Inflammatory macrophage treated with lipopolysaccharide for 4 hours (primary cell): ENCODE data around the gene OBSCN.

Source experiments
- DNase-seq: peaks from one replicate; pipeline ENCODE4 v3.0.0-alpha.2; 2020

The OBSCN gene

DNA sequence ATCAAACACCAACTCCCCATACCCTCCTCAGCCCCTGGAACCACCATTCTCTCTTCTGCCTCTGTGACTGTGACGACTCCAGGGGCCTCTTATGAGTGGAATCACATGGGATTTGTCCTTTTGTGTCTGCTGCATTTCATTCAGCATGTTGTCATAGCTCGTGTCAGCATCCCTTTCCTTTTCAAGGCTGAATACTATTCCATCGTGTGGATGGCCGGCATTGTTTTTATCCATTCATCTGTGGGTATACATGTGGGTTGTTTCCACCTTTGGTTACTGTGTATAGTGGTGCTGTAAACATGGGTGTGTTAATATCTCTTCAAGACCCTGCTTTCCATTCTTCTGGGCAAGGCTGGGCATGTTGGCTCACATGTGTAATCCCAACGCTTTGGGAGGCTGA lies 17.1 kb upstream of the OBSCN start:
- DNase-seq: no peak

DNA sequence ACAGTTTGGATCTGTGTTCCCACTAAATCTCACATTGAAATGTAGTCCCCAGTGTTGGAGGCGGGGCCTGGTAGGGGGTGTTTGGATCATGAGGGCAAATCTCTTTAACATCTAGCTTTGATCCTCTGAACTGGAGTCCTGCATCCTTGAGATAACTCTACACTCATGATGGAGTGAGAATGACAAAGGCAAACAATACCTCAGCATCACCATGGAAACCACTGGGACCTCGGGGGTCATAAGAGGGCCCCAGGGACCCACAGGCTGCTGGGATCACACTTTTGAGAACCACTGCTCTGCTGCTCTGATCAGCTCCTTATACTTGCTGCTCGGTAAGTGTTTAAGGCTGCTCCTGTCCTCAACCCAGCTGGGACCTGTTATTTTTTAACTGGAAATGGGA lies 13.4 kb upstream of the OBSCN start:
- no peak for DNase-seq

DNA sequence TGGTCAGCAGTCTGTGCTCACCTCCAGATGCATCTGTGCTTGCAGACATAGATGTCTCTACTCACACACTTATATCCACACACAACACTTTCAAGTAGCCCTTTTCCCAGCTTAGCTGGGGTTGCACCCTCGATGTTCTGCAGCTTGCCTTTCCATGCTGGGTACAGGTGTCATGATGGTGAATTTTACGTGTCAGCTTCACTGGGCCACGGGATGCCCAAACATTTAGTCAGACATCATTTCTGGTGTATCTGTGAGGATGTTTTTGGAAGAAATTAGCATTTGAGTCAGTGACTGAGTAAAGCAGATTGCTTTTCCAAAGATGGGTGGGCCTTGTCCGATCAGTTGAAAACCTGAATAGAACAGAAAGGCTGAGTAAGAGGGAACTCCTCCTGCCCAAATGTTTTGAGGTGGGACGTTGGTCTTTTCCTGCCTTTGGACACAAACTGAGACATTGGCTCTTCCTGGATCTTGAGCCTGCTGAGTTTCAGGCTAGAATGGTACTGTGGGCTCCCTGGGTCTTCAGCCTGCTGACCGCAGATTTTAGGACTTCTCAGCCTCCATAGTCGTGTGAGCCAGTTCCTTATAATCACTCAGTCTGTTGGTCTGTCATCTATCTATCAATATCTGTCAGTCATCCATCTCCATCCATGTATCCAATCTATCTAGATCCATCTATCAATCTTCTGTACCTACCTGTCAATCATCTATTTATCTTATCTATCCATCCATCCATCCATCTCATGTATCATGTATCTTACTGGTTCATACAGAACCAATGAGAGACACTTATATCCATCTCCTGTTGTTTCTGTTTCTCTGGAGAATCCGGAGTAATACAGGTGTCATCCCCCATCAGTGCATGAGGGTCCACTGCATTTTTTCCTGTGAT lies 12.7 kb upstream of the OBSCN start:
- DNase-seq: no peak

DNA sequence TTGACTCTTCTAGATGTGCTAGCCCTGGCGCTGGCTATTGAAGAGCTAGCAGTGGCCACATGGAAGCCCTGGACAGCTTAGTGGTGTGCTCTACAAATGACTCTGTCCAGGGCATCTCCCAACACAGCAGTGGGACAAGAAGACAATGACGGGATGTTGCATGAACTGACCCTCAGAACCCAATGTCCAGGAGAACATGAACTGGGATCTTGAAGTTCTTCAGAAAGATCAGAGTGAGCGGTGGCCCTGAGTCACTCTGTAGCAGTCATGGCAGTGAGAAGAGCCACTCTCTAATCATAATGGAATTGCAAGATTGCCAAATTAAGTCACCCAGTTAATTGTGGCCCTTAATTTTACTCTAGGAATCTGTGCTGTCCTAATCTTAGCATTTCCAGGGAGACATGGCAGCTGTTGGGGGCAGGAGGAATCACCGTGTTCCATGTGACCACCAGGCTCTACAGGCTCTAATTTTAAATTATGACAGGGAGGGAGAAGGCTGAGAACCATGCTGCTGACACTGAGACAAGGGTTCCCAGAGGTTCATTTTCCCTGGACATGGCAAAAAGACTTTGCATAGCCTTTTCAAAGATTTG lies 10.2 kb upstream of the OBSCN start:
- no peak for DNase-seq

DNA sequence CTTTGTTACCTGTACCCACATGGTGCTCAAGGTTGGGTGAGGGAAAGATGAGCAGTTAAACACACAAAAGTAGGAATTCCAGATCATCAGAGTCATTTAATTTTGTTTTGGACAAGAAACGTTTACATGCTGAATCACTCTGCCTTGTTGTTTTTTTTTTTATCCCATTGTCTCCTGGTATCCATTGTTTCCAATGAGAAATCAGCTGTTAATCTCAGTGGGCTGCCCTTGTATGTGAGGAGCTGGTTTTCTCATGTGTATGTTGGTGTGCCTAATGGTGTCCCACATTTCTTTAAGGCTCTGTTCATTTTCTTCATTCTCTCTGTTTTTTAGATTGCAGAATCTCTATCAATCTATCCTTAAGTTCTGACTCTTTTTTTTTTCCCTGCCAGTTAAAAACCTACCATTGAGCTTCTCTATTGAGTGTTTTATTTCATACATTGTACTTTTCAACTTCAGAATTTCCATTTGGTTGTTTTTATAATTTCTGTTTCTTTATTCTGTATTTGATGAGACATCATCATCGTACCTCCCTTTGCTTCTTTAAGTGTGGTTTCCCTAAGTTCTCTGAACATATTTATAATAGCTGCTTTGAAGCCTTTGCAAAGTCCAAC lies 8.8 kb upstream of the OBSCN start:
- no peak for DNase-seq

DNA sequence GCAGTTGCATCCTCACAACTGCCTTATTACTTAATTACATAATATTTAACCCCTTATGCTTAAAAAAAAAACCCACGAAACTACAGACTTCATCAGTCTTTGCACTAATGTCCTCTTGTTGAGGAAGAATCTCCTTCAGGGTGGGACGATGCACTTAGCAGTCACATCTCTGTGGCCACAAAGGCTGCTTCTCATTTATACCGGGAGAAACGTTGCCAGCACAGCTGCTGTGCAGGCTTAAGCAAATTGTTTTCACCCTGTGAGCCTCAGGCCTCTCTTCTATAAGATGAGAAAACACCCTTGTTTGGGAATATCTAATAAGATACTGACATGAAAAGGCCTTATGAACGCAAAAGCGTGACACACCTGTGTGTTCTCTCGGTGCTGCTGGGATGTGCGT lies 2.9 kb upstream of the OBSCN start:
- DNase-seq: no peak

DNA sequence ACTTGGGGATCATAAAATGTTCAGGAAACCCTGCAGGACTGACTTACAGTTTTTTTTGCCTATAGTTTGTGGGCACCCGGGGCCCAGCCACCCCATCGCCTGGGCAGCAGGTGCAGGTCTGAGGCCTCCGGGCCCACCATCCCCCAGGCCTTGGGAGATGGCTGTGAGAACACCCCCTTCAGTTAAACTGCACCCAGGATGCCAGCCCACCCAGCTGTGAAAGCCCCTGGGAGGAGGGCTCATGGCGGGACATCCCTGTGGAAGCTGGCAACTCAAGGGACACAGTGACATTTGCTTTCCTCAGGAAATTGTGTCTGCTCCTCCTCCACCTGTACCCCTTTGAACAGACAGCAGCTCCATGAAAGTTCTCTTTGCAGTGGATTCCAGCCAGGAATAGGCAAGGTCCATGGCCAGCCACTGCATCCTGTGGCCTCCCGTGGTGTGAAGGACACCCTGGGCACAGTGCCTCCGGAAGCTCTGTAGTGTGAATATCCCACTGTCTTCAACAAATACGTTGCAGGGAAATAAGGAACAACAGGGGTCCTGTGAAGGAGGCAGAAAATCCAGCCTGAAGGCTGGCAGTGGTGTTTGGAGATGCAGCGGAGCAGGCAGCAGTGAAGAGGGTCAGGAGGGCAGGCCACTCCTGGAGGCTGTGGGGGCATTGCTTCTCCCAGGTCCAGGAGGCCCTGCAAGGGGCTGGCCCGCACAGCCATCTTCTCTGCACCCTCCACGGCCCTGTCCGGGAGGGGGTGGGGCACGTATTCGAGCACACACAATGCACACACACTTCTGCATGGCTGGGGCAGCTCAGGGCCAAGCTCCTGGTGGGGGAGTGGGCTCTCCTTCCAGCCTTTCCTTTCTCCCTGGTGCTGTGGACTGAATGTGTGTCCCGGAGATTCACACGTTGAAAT lies 2.1 kb upstream of the OBSCN start:
- no peak for DNase-seq

DNA sequence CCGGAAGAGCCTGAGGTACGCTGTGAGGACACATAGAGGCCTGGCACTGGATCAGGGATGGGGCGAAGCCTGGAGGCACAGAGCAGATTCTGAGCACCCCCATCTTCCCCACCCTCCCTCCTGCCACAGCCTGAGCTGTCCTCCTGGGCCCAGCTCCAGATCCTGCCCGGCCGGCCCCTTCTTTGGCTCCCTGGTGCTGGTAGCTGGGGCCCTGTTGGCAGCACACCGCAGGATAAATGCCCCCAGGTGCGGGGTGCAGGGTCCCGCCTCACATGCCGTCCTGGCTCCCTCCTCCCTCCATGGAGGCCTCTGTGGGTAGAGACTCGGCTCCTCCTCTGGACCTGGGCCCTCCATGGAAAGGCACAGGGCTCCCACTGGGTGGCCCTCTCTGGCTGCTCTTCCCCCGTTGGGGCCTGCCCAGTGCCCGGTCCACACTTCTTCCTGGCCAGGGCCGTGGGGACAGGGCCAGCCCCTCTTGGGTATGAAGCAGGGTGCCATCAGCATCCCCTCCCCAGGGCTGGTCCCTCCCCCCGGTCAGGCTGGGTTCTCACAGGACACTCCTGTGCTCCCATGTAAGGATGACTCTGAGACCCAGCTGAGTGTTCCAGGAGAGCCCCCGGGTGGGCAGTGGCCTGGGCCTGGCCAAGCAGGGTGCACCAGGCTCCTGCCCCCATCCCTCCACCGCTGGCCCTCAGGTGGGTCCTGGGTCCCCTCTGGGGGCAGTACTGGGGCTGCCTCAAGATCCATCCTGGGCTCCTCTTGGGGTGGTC lies 1.1 kb upstream of the OBSCN start:
- no peak for DNase-seq

DNA sequence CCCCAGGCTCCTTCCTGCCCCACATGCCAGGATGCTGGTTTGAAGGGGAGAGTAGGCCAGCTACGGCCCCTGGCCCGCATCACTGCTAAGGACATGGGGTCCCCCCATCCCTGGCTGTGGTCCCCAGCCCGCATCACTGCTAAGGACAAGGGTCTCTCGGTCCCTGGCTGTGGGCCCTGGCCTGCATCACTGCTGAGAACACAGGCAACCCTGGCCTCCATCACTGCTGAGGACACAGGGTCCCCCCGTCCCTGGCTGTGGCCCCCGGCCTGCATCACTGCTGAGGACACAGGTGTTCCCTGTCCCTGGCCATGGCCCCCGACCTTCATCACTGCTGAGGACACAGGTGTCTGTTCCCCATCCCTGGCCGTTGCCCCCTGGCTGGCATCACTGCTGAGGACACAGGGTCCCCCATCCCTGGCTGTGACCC lies 448 bp upstream of the OBSCN start:
- no peak for DNase-seq

DNA sequence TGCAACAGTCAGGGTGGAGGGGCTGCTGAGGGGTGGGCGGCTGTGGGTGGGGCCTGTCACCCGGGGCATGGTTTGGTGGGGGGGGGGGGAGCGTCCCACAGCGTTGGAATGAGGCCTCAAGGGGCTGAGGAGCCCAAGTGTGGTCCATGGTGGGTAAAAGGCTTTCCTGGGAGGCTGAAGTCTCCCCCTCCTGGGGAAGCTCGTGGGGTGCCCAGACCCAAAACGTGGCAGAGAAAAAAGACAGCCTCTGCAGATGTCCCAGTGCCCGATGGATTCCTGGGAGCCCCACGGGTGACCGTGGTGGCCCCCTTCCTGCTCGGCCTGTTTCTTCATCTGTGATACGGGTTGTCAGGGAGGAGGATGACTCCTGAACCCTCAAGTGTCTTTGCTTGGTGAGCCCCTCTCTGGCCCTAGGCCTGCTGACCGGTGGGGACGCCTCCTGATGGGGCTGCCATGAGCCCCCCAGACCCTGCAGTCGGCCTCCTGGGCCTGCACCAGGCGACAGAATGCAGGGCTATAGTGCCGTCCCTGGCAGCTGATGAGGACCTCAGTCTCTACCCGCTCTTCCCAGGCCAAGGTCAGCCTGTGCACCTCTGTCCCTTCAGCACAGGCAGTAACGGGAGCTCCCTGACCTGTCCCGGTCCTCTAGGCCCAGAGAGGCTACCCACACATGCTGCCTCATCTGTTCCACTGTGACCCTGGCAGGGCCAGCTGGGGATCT lies 1.1 kb downstream of the OBSCN start:
- DNase-seq: no peak

DNA sequence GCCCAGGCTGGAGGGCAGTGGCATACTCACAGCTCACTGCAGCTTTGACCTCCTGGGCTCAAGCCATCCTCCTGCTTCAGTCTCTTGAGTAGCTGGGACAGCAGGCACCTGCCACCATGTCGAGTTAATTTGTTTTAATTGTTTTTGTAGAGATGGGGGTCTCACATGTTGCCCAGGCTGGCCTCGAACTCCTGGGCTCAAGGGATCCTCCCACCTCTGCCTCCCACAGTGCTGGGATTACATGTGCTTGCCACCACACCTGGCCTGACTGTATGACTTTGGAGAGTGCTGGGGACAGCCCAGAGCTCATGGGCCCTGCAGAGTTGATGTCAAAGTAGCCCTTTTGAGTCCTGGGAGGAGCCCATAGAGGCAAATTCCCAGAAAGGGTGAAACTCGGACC lies 1.8 kb downstream of the OBSCN start:
- DNase-seq: no peak

DNA sequence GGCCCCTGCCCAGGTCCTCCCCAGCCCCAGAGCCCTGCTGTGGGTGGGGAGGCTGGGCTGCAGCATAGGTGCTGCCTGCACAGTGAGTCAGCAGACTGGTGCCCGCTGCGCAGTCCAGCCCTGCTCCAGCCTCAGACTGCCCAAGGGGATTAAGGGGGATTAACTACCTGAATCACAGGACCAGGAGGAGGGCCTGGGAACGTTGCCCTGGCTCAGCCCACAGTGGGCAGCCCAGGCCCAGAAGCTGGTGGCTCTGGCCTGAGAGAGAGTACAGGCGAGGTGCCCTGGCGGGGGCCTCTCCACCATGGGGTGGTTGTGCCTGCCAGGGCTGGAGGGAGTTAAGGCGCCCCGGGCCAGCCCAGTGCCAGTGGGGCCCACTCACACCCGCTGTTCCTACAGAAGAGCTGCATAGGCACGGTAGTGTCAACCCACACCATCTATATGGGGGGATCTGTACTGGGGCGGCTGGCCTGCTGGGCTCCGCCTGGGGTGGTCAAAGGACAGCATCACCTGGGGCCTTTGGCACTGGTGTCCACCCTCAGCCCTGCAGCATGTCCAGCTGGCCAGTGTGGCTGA lies 2.3 kb downstream of the OBSCN start:
- no peak for DNase-seq

DNA sequence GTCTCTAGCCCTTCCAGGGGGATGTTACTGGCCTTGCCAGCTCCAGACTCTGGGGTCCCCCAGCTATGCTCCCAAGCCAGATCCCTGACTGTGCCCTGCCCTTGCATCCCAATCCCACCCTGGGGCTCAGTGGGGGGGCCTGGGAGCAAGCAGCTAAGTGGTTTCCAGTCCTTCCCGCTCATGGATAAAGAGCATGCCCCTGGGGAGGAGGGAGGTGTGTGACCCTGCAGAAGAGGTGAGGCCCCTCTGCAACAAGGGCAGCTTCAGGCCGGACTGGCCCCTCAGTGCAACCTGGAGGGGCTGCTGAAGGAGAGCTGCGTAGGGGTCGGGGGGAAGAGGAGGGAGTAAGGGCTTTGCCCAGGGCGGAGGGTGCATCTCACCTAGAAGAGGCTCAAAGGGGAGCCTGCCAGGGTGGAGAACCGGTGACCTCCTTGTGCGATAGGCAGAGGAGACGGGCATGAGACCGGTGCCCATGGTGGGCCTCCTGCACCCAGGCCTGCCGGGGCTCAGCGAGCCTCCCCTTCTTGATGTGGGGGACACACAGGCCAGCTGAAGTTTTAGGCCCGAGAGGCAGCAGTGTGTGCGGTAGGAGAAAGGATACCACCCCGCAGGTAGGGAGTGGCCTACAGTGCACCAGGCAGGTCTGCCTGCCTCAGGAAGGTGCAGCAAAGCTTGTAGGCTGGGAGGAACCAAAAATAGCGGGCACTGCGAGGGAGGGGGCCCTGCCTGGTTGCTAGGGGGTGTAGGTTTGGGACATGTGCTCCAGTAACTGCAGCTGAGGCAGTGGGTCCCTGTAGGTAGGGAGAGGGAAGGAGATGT lies 3.1 kb downstream of the OBSCN start:
- DNase-seq: no peak

DNA sequence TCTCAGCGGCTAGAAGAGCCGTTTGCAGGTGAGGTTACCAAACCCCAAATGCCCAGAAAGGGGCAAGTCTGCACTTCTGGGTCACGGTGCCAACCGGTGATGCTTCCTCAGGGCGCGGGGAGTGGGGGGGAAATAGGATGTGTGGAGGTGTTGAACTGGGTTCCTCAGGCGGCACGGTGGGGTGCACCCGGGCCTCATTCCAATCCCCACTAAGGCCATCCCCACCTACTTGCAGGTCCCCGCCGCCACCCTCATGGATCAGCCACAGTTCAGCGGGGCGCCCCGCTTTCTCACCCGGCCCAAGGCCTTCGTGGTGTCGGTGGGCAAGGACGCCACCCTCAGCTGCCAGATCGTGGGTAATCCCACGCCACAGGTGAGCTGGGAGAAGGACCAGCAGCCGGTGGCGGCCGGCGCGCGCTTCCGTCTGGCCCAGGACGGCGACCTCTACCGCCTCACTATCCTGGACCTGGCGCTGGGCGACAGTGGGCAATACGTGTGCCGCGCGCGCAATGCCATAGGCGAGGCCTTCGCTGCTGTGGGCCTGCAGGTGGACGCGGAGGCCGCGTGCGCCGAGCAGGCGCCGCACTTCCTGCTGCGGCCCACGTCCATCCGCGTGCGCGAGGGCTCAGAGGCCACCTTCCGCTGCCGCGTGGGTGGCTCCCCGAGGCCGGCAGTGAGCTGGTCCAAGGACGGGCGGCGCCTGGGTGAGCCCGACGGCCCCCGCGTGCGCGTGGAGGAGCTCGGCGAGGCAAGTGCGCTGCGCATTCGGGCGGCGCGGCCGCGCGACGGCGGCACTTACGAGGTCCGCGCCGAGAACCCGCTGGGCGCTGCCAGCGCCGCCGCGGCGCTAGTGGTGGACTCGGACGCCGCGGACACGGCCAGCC lies 3.9 kb downstream of the OBSCN start:
- DNase-seq: no peak

DNA sequence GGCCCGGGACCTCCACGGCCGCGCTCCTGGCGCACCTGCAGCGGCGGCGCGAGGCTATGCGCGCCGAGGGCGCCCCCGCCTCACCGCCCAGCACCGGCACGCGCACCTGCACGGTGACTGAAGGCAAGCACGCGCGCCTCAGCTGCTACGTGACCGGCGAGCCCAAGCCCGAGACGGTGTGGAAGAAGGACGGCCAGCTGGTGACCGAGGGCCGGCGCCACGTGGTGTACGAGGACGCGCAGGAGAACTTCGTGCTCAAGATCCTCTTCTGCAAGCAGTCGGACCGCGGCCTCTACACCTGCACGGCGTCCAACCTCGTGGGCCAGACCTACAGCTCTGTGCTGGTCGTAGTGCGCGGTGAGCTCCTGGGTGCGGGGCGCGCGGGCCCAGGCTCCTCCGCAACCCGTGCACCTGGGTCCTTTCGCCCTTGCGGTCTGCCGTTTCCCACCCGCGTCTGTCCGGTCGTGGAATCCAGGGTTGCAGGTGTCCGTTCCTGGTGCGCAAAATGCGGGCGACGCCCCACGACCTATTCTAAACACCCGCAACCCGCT lies 4.6 kb downstream of the OBSCN start:
- no peak for DNase-seq

DNA sequence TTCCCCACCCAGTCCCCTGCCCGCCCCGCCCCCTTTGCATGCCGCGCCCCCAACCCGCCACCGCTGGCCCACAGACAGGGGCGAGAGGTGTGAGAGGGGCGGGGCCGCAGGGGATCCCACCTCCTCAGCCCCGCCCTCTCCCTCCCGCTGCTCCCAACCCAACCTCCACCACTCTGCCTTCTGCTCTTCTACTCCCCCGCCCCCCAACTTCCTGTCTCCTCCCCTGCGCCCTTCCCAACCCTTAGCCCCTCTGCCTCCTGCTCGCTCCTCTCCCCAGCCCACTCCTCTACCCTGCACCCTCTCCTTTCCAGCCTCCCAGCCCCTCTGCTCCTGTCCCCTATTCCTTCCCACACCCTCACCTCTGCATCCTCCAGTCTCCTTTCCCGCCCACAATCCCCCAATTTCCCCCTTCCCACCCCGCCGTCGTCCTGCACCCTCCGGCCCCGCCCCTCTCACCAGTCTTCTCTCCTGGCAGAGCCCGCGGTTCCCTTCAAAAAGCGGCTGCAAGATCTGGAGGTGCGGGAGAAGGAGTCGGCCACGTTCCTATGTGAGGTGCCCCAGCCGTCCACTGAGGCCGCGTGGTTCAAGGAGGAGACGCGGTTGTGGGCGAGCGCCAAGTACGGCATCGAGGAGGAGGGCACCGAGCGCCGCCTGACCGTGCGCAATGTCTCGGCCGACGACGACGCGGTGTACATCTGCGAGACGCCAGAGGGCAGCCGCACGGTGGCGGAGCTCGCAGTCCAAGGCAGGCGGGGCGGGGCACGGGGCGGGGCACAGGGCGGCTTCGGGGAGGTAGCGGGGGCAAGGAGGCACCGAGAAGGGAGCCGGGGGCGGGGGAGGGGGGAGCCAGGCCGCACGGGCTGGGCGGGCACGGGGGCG lies 5.4 kb downstream of the OBSCN start:
- DNase-seq: peak; percentile 89

DNA sequence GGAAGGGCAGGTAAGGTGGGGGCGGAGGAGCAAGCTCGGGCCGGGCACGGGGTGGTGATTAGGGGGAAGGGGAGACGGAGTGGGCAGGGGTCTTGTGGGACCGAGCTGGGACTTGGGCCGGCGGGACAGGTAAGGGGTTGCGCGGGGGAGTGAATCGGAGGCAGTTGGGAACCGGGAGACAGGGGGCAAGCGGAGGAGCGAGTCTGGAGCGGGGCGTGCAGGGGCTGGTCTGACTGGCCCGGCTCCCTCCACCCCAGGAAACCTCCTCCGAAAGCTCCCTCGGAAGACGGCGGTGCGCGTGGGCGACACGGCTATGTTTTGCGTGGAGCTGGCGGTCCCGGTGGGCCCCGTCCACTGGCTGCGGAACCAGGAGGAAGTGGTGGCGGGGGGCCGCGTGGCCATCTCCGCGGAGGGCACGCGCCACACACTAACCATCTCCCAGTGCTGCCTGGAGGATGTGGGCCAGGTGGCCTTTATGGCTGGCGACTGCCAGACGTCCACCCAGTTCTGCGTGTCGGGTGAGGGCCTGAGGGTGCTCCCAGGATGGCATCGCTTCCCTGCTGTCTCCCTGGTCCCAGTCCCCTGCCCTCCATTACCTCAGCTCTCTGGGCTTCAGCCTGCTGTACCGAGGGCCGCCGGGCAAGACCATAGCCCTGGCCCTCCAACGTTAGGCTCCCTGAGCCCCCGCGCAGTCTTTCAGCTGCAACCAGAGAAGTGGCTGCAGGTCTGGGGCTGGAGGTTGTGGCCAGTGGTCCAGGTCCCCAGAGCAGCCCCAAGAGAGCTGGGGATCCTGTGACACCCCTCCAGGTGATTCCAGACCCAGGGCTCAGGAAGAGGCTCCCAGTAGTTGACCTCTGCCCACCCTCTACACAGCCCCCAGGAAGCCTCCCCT lies 6.3 kb downstream of the OBSCN start:
- no peak for DNase-seq
